Activated CD4-positive, alpha-beta T cell treated with anti-CD3 and anti-CD28 coated beads, Interleukin-2, amount 50 U/mL, for 24 hours (primary cell): ENCODE data around the gene ITGB8.
A peak's percentile ranks its signal among the peaks of the same experiment; 100 is the strongest.

ENCODE experiments used
- DNase-seq, 2 donors: peaks; one replicate each; pipeline ENCODE4 v3.0.0-alpha.2; 2020; ENCODE audit warnings: low read depth in 1 of 2, low spot score in 1 of 2

ITGB8 gene

GRCh38 chr7:20307901-20308300 lies 22.8 kb upstream of the ITGB8 start:
- no peak for DNase-seq

- DNase-seq: no peak
Measured at GRCh38 chr7:20310301-20310700, 20.4 kb upstream of the ITGB8 start.

GRCh38 chr7:20310963-20311742 lies 19.5 kb upstream of the ITGB8 start:
- no peak for DNase-seq

- DNase-seq: no peak
Measured at GRCh38 chr7:20311743-20312042, 19.0 kb upstream of the ITGB8 start.

- no peak for DNase-seq
Measured at GRCh38 chr7:20312562-20312961, 18.1 kb upstream of the ITGB8 start.

GRCh38 chr7:20313626-20314025 lies 17.1 kb upstream of the ITGB8 start:
- DNase-seq: no peak

GRCh38 chr7:20314198-20314597 lies 16.5 kb upstream of the ITGB8 start:
- no peak for DNase-seq

GRCh38 chr7:20316706-20317105 lies 14.0 kb upstream of the ITGB8 start:
- no peak for DNase-seq

GRCh38 chr7:20317413-20317812 lies 13.3 kb upstream of the ITGB8 start:
- no peak for DNase-seq

- no peak for DNase-seq
Measured at GRCh38 chr7:20318933-20319332, 11.8 kb upstream of the ITGB8 start.

GRCh38 chr7:20320322-20320721 lies 10.4 kb upstream of the ITGB8 start:
- DNase-seq: no peak

- DNase-seq: no peak
Measured at GRCh38 chr7:20320786-20321185, 9.9 kb upstream of the ITGB8 start.

- no peak for DNase-seq
Measured at GRCh38 chr7:20323595-20323994, 7.1 kb upstream of the ITGB8 start.

- no peak for DNase-seq
Measured at GRCh38 chr7:20326342-20326741, 4.4 kb upstream of the ITGB8 start.

GRCh38 chr7:20327055-20327454 lies 3.6 kb upstream of the ITGB8 start:
- DNase-seq: no peak

GRCh38 chr7:20328027-20328426 lies 2.7 kb upstream of the ITGB8 start:
- DNase-seq: no peak

- no peak for DNase-seq
Measured at GRCh38 chr7:20328692-20329091, 2.0 kb upstream of the ITGB8 start.

GRCh38 chr7:20329389-20330238 lies 1.1 kb upstream of the ITGB8 start:
- DNase-seq: no peak

- DNase-seq: peak in 1 of 2 donors; percentile 21
Measured at GRCh38 chr7:20330928-20331909, 519 bp downstream of the ITGB8 start.

- no peak for DNase-seq
Measured at GRCh38 chr7:20331910-20332813, 1.5 kb downstream of the ITGB8 start.
